ENCODE data around the gene COPZ1.

DNA sequence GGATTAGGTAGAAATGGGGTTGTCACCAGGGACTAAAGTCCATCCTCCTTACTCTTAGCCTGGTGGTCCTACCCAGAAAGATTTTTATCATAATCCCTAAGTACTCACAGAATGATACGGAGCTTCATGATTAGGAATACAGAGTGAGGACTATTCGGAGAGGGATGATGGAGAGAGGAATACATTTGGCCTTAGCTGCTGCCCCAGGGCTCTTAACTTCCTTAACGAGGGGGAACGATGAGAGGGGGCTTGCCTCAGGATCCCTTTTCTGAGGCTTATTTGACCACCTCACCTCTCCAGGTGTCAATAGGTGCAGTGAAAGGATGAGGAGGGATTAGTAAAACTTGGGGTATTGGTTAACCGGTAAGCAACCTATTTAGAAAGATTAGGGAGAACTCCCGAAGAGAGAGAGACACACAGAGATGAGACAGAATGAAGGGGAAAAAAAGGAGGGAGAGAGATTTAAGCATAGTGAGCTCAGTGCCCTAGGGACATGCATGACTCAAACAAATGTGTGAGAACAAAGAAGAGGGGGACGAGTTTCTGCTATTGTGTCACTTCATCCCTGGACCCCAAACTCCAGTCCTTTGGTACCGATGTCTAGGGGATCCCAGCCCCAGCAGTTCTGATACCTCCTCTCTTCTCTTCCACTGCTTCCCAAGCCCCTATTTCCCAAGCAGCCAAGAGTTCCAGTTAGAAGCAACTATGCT is 25.3 kb upstream of the COPZ1 start:
- TF ChIP-seq, protein P1, sequence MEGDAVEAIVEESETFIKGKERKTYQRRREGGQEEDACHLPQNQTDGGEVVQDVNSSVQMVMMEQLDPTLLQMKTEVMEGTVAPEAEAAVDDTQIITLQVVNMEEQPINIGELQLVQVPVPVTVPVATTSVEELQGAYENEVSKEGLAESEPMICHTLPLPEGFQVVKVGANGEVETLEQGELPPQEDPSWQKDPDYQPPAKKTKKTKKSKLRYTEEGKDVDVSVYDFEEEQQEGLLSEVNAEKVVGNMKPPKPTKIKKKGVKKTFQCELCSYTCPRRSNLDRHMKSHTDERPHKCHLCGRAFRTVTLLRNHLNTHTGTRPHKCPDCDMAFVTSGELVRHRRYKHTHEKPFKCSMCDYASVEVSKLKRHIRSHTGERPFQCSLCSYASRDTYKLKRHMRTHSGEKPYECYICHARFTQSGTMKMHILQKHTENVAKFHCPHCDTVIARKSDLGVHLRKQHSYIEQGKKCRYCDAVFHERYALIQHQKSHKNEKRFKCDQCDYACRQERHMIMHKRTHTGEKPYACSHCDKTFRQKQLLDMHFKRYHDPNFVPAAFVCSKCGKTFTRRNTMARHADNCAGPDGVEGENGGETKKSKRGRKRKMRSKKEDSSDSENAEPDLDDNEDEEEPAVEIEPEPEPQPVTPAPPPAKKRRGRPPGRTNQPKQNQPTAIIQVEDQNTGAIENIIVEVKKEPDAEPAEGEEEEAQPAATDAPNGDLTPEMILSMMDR (IDR thresholded peaks at IDR 0.05; ENCODE audit: low read depth, low read length): no peak
- TF ChIP-seq EZH2phosphoT487 (IDR thresholded peaks at IDR 0.05; ENCODE audit: low read depth): no peak

All from OCI-LY3 (cell line).